IMR-90 (cell line): ENCODE measurements around the gene SLC9A2. TPM values are rescaled to one million over a fixed set of nuclear protein-coding genes. Genes with fewer than 3 reads are reported as not detected.

Source experiments
- ATAC-seq: fragments of 200-7000 bp; cut with Tn5 transposase; 2 replicates; pipeline ENCODE4 v1.9.1; 2020; ENCODE audit warnings: low read depth, mild to moderate bottlenecking, moderate library complexity
- BruUV-seq: library from RNA; stranded (reverse); fragments of 400-500 nt; replicated peaks from 2 replicates; lab custom pipeline; 2021; lab: Mats Ljungman, UMichigan
- CTCF ChIA-PET: fragments of 300-600 bp; formaldehyde crosslinking; extraction: SDS; loops from one replicate; lab custom pipeline; 2021; ENCODE audit warnings: antibody characterized with exemption; lab: Yijun Ruan, JAX
- POLR2A ChIA-PET: fragments of 300-600 bp; sonication (Branson Sonifier 250); formaldehyde crosslinking; loops from one replicate; lab custom pipeline; 2022; ENCODE audit warnings: antibody characterized with exemption; ENCODE audit not compliant: unreplicated experiment; lab: Charles Lee
- DNase-seq: peaks from one replicate; pipeline ENCODE4 v3.0.0; 2013
- H2AFZ ChIP-seq: replicated peaks from 2 replicates; pipeline ENCODE3; 2013; ENCODE audit warnings: low read length, mild to moderate bottlenecking; ENCODE audit not compliant: poor library complexity
- H2AK5ac ChIP-seq: 2 replicates; pipeline ENCODE4 v1.6.1; 2013; ENCODE audit warnings: low read depth, low read length, inconsistent platforms
- H2AK9ac ChIP-seq: replicated peaks from 2 replicates; pipeline ENCODE3; 2013; ENCODE audit warnings: mild to moderate bottlenecking, low read depth, low read length, moderate library complexity; ENCODE audit not compliant: poor library complexity
- H2BK120ac ChIP-seq: 2 replicates; pipeline ENCODE4 v1.6.1; 2013; ENCODE audit warnings: low read depth, low read length, inconsistent platforms
- H2BK15ac ChIP-seq: 3 replicates; pipeline ENCODE4 v1.6.1; 2013; ENCODE audit warnings: low read depth, low read length, inconsistent platforms
- H2BK20ac ChIP-seq: 2 replicates; pipeline ENCODE4 v1.6.1; 2013; ENCODE audit warnings: low read depth, mild to moderate bottlenecking, inconsistent platforms, low read length, moderate library complexity
- H2BK5ac ChIP-seq: 2 replicates; pipeline ENCODE4 v1.6.1; 2013; ENCODE audit warnings: mild to moderate bottlenecking, low read depth, low read length, inconsistent platforms; ENCODE audit not compliant: poor library complexity, severe bottlenecking
- H3K14ac ChIP-seq: replicated peaks from 2 replicates; pipeline ENCODE4 v1.6.1; 2013; ENCODE audit warnings: low read depth, low read length, inconsistent platforms
- H3K18ac ChIP-seq: 2 replicates; pipeline ENCODE4 v1.6.1; 2013; ENCODE audit warnings: low read depth, low read length, control low read depth
- H3K23ac ChIP-seq: 2 replicates; pipeline ENCODE4 v1.6.1; 2013; ENCODE audit warnings: low read depth, low read length, inconsistent platforms
- H3K27ac ChIP-seq: 2 replicates; pipeline ENCODE4 v1.5.1; 2013; ENCODE audit warnings: mild to moderate bottlenecking, control low read depth, low read length; ENCODE audit not compliant: insufficient read depth
- H3K27me3 ChIP-seq: 2 replicates; pipeline ENCODE4 v1.6.1; 2013; ENCODE audit warnings: low read length; ENCODE audit not compliant: control insufficient read depth, insufficient read depth
- H3K36me3 ChIP-seq: 2 replicates; pipeline ENCODE4 v1.6.1; 2013; ENCODE audit warnings: low read length, mixed read lengths; ENCODE audit not compliant: control insufficient read depth, insufficient read depth
- H3K4ac ChIP-seq: 2 replicates; pipeline ENCODE4 v1.6.1; 2013; ENCODE audit warnings: low read depth, low read length, inconsistent platforms
- H3K4me1 ChIP-seq: 2 replicates; pipeline ENCODE4 v1.6.1; 2013; ENCODE audit warnings: low read length, mixed read lengths; ENCODE audit not compliant: control insufficient read depth, insufficient read depth
- H3K4me2 ChIP-seq: 2 replicates; pipeline ENCODE4 v1.6.1; 2013; ENCODE audit warnings: low read depth, mild to moderate bottlenecking, control low read depth, low read length, moderate library complexity
- H3K4me3 ChIP-seq: 2 replicates; pipeline ENCODE4 v1.5.1; 2013; ENCODE audit warnings: low read depth, mild to moderate bottlenecking, control low read depth, low read length, moderate library complexity; ENCODE audit not compliant: insufficient read depth
- H3K56ac ChIP-seq: 2 replicates; pipeline ENCODE4 v1.6.1; 2013; ENCODE audit warnings: low read length, inconsistent platforms; ENCODE audit not compliant: insufficient read depth; ENCODE audit errors: extremely low read depth
- H3K79me1 ChIP-seq, 2 experiments: 2 replicates each; pipeline ENCODE4 v1.6.1; 2013; ENCODE audit warnings: low read length in 2 of 2, inconsistent platforms in 1 of 2, low read depth in 1 of 2
- H3K9ac ChIP-seq: 2 replicates; pipeline ENCODE4 v1.6.1; 2013; ENCODE audit warnings: low read depth, low read length, control low read depth
- H3K9me1 ChIP-seq: 2 replicates; pipeline ENCODE4 v1.6.1; 2013; ENCODE audit warnings: low read length, inconsistent platforms; ENCODE audit not compliant: insufficient read depth
- H3K9me3 ChIP-seq: 2 replicates; pipeline ENCODE4 v1.6.1; 2013; ENCODE audit warnings: low read length; ENCODE audit not compliant: control insufficient read depth, insufficient read depth
- H4K20me1 ChIP-seq: 2 replicates; pipeline ENCODE4 v1.6.1; 2013; ENCODE audit warnings: low read length, inconsistent platforms; ENCODE audit not compliant: insufficient read depth
- H4K5ac ChIP-seq: 2 replicates; pipeline ENCODE4 v1.6.1; 2013; ENCODE audit warnings: mild to moderate bottlenecking, low read depth, low read length, control low read depth
- H4K8ac ChIP-seq, 2 experiments: 2 replicates each; pipeline ENCODE4 v1.6.1; 2013; ENCODE audit warnings: low read depth in 2 of 2, low read length in 2 of 2, control low read depth in 1 of 2, inconsistent platforms in 1 of 2
- H4K91ac ChIP-seq: 2 replicates; pipeline ENCODE4 v1.6.1; 2013; ENCODE audit warnings: low read depth, low read length, inconsistent platforms; ENCODE audit not compliant: insufficient read depth
- BHLHE40 ChIP-seq: fragments of 150-350 bp; IDR thresholded peaks from 2 replicates; pipeline ENCODE4 v1.6.1; 2016; ENCODE audit warnings: mild to moderate bottlenecking, low read depth, low read length
- CEBPB ChIP-seq: IDR thresholded peaks from 2 replicates; pipeline ENCODE4 v1.6.1; 2012; ENCODE audit warnings: low read depth, low read length, improper control_type of control experiment
- CHD1 ChIP-seq: IDR thresholded peaks from 2 replicates; pipeline ENCODE4 v1.6.1; 2012; ENCODE audit warnings: low read depth, low read length, improper control_type of control experiment
- CTCF ChIP-seq: conservative IDR thresholded peaks from 2 replicates; pipeline ENCODE4 v1.5.1; 2012; ENCODE audit warnings: mild to moderate bottlenecking, low read depth, low read length, improper control_type of control experiment
- ELK1 ChIP-seq: fragments of 150-350 bp; IDR thresholded peaks from 2 replicates; pipeline ENCODE4 v1.6.1; 2016; ENCODE audit warnings: low read depth, mild to moderate bottlenecking, low read length, moderate library complexity, borderline replicate concordance
- FOS ChIP-seq: fragments of 150-350 bp; IDR thresholded peaks from 2 replicates; pipeline ENCODE4 v1.6.1; 2016; ENCODE audit warnings: low read depth, low read length
- MAFK ChIP-seq: IDR thresholded peaks from 2 replicates; pipeline ENCODE4 v1.6.1; 2012; ENCODE audit warnings: low read depth, low read length, improper control_type of control experiment
- MAZ ChIP-seq: IDR thresholded peaks from 2 replicates; pipeline ENCODE4 v1.6.1; 2012; ENCODE audit warnings: low read depth, mild to moderate bottlenecking, low read length, improper control_type of control experiment, moderate library complexity, borderline replicate concordance
- MXI1 ChIP-seq: IDR thresholded peaks from 2 replicates; pipeline ENCODE4 v1.6.1; 2012; ENCODE audit warnings: low read depth, mild to moderate bottlenecking, low read length, moderate library complexity, borderline replicate concordance
- NFE2L2 ChIP-seq: fragments of 150-350 bp; IDR thresholded peaks from 2 replicates; pipeline ENCODE4 v1.6.1; 2016; ENCODE audit warnings: low read depth, mild to moderate bottlenecking, low read length
- POLR2A ChIP-seq: IDR thresholded peaks from 2 replicates; pipeline ENCODE4 v1.6.1; 2012; ENCODE audit warnings: mild to moderate bottlenecking, low read depth, low read length
- RAD21 ChIP-seq: IDR thresholded peaks from 2 replicates; pipeline ENCODE4 v1.6.1; 2012; ENCODE audit warnings: low read length, improper control_type of control experiment
- RCOR1 ChIP-seq: IDR thresholded peaks from 2 replicates; pipeline ENCODE4 v1.6.1; 2012; ENCODE audit warnings: mild to moderate bottlenecking, low read length, improper control_type of control experiment; ENCODE audit not compliant: insufficient replicate concordance
- RFX5 ChIP-seq: IDR thresholded peaks from 2 replicates; pipeline ENCODE4 v1.8.0; 2012; ENCODE audit warnings: low read depth, mild to moderate bottlenecking, low read length, moderate library complexity
- SMC3 ChIP-seq: fragments of 150-350 bp; IDR thresholded peaks from 2 replicates; pipeline ENCODE4 v1.6.1; 2016; ENCODE audit warnings: low read depth, mild to moderate bottlenecking, antibody characterized with exemption, low read length, moderate library complexity
- USF2 ChIP-seq: fragments of 150-350 bp; IDR thresholded peaks from 2 replicates; pipeline ENCODE4 v1.6.1; 2017; ENCODE audit warnings: mild to moderate bottlenecking, antibody characterized with exemption, low read length, low read depth
- WGBS, 2 experiments: methylation state at CpG; one replicate each; pipeline versions ENCODE4 v1.1.5 to v1.1.7; 2013; ENCODE audit warnings: missing lambda C conversion rate in 2 of 2; ENCODE audit not compliant: insufficient read length in 1 of 2; ENCODE audit errors: extremely low coverage in 2 of 2; 5-methylcytosine and 5-hydroxymethylcytosine counted together
- dilution Hi-C: fragments of 300-500 bp; cut with HindIII; formaldehyde crosslinking; loops from one replicate; pipeline ENCODE4 v1.14.3; 2018; ENCODE audit warnings: low sequenced_read_pairs; ENCODE audit not compliant: unreplicated experiment
- in situ Hi-C: fragments of 300-500 bp; cut with MboI; formaldehyde crosslinking; loops from 3 replicates; pipeline ENCODE4 v1.14.3; 2019; ENCODE audit warnings: low sequenced_read_pairs, inconsistent platforms, mixed read lengths
- intact Hi-C: fragments of 100-400 bp; cut with micrococcal nuclease; formaldehyde crosslinking; loops from 2 replicates; pipeline ENCODE4 v1.10.0; 2022
- polyA plus RNA-seq, 3 experiments: library from polyadenylated mRNA; depleted of rRNA; stranded (reverse); fragments of >200 nt; gene quantifications; 2 replicates each; pipeline ENCODE4 v1.2.3, GENCODE V29; 2012; ENCODE audit warnings: low replicate concordance in 1 of 3
- total RNA-seq: library from RNA; depleted of rRNA; stranded (reverse); fragments of >200 nt; gene quantifications from 2 replicates; pipeline ENCODE4 v1.2.3, GENCODE V29; 2012

Gene SLC9A2
- total and polyA plus RNA-seq, 2 of the 4 experiments (the other 2 are of a cell fraction): not detected

- Histone ChIP-seq H3K4me2 (no peak overlapping the region), H3K36me3 (no peaks in the 10 kb centered on the region), H3K23ac (no peak overlapping the region), H4K91ac (no peak overlapping the region), H3K27me3 (peaks cover 1% of the 10 kb centered on the region), H4K8ac (no peak overlapping the region), H3K4me1 (no peaks in the 10 kb centered on the region), H3K14ac (no peak overlapping the region), H2BK20ac (no peak overlapping the region), H3K4ac (no peak overlapping the region), H3K4me3 (no peak overlapping the region), H2BK15ac (no peak overlapping the region), H2BK5ac (no peak overlapping the region), H3K9ac (no peak overlapping the region), H3K9me1 (no peaks in the 10 kb centered on the region), H3K56ac (no peak overlapping the region), H3K9me3 (no peaks in the 10 kb centered on the region), H3K18ac (no peak overlapping the region), H2AK5ac (no peak overlapping the region), H3K79me1 (no peaks in the 10 kb centered on the region), H2AFZ (no peak overlapping the region), H3K27ac (no peak overlapping the region), H4K5ac (no peak overlapping the region), H4K20me1 (no peaks in the 10 kb centered on the region), H2AK9ac (no peak overlapping the region), H2BK120ac (no peak overlapping the region)
- dilution Hi-C loops: no loop called here
- no peak for DNase-seq
- no peak for ATAC-seq
- in situ Hi-C loops: no loop called here
- TF ChIP-seq NFE2L2 (no peak), RAD21 (no peak), MXI1 (no peak), CHD1 (no peak), CEBPB (no peak), RFX5 (no peak), CTCF (no peak), MAFK (no peak), ELK1 (no peak), USF2 (no peak), BHLHE40 (no peak), POLR2A (no peak), RCOR1 (no peak), SMC3 (no peak), MAZ (no peak), FOS (no peak)
- BruUV-seq: no TSS peak
- intact Hi-C loops: no loop called here
- CTCF ChIA-PET: no interaction called here
- POLR2A ChIA-PET: no interaction called here
- WGBS, 2 experiments: 34% methylated on average over 5 of the region's 9 CpGs; no CpG with 5 or more reads in 1 of the 2 experiments
These were observed 21.6 kb upstream of the SLC9A2 start for GRCh38 chr2:102597788-102598187.
